HS-5 (cell line): ENCODE results near the gene BRD7.

Source experiments
- DNase-seq: peaks from one replicate; pipeline ENCODE4 v3.0.0-alpha.2; 2012; ENCODE audit warnings: low read depth

Gene BRD7

DNA sequence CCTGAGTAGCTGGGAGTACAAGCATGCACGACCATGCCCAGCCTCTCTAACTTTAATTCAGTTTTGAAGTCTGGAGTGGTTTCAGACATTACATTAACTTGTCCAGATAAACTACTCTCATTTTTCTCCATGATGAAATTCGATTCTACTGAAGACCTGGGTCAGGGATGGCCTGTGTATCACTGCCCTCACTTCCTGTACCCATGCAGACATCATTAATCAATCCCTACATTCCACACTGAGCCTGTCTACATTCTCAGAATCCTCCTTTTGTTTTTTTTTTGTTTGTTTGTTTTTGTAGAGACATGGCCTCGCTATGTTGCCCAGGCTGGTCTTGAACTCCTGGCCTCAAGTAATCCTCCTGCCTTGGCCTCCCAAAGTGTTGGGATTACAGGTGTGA, 79.9 kb downstream of the BRD7 start:
- no peak for DNase-seq

DNA sequence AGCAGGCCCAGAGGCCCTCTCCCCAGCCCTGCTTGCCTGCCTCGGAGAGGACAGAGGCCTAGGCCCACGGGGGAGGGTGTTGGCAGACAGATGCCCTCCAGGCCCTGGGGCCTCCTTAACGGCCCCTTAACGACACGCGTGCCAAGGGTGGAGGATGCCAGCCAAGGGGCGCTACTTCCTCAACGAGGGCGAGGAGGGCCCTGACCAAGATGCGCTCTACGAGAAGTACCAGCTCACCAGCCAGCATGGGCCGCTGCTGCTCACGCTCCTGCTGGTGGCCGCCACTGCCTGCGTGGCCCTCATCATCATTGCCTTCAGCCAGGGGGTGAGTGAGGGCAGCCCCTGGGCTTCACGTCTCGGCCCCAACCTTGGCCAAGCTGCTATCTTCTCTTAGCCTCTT, 80.8 kb downstream of the BRD7 start:
- DNase-seq: no peak

DNA sequence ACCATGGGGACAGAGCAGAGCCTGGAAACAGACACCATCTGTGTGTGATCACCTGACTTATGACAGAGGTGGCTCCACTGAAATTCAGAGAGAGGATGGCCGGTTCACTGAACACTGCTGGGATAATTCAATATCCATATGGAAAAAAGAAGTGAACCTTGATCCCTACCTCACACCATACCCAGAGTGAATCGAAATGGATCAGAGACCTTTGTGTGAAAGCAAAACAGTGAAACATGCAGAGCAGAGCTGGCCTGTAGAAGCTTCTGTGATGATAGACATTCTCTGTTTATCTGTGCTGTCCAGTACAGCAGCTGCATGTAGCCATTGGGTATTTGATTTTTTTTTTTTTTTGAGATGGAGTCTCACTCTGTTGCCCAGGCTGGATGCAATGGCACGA, 82.1 kb downstream of the BRD7 start:
- no peak for DNase-seq

DNA sequence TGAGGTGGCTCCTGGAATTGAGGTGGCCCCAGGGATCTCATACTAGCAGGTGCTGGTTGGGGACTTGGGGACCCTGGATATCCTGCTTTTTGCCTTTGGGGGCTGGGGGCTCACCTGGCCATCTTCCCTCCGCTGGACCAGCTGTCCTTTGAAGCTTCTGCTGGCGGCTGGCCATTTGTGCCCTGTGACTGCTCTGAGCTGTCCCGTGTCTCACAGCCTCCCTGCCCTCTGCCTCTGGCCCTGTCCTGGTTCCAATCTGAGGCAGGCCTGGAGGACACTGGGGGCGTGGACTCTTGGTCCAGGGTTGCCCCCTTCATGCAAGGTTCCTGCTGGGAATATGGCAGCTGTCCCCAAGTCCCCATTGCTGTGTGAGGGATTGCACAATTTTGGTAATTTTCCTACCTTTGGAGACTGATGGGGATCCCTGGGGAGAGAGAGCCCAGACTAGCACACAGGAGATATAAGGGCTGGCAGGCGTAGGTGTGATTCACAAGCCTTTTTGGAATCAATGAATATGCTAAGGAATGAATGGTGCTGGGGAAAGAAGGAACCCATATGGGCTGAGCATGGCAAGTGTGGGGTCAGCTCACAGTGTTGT, 83.3 kb downstream of the BRD7 start:
- no peak for DNase-seq

DNA sequence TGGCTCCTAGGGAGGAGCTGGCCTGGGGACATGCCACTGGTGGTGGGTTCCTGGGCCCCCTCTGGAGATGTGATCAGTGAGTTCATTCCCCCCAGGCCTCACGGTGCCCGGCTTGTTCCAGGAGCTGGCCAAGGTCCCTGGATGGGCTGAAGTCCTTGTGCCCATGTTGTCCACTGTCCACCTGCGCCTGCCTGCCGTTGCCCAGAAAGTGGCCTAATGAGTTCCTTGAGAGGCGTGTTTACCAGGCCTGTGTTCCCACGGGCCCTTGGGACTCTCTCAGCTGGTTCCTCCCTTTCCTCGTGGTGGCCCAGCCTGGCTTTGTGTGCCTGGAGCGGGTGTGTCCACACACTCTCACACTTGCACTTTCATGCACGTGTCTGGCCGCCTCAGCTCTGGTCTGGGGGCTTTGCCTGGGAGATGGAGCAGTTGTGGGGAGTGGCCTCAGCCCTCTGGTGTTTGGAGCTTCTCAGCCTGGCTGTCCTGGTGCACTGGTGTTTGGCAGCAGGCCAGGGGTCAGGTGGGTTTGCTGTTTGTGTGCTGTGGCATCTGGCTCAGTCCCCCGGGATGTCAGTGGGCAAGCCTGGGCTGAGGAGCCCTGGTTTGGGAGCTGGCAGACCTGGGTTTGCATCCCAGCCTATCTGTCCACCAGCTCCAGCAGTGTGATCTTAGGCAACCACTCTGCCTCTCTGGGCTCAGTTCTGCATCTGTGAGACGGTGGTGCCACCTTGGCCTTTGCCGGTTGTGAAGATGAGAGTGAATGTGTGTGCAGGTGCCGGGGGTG, 84.5 kb downstream of the BRD7 start:
- no peak for DNase-seq

DNA sequence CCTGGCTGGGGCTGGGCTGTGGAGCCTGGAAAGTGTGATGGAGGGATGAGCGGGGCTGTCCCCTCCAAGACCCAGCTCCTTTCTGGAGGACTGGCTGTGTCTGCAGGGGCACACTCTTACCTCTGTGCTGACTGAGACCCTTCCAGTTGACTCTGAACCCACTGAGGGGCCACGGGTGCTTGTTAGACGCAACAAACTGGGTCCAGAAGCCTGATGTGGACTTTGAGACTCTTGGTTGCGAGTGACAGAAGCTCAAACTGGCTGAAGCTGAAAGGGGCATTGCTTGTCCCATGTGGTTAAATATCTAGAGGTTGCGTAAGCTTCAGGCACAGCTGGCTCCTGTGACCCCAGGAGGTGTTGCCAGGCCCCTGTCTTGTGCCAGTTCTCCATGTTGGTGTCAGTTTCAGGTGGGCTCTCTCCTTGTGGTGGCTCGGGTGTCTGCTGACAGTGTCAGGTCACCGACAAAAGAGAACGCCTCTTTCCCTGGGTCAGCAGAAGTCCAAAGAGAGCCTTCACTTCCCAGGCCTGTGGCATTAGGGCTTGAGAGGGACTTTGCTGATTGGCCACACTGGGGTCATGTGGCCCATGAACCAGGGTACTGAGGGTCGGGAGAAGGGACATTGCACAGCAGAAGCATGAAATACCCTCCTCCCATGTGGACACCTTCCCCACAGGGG, 85.7 kb downstream of the BRD7 start:
- no peak for DNase-seq

DNA sequence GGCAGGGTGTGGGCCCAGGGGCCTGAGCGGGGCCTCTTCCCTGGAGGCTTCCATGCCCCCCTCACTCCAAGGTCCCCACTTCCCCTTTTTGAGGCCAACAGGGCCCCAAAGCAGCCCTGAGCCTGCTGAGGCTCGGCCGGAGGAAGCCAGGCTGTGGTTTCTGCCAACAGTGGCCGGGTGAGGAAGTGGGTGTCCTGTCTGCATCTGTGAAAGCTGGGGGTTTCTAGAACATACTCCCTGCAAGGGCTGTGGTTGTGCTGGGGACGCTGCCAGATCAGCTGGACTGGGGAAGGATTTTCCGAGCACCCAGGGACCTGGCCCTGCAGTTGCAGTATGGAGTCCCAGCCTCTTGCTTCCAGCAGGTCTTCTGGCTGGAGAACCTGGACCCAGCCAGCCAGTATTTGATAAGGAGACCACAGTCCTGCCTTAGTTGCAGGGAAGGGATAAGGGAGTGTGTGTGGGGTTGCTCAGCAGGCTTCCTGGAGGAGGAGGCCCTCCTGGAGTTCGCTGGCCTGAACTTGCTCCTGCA, 86.7 kb downstream of the BRD7 start:
- no peak for DNase-seq

DNA sequence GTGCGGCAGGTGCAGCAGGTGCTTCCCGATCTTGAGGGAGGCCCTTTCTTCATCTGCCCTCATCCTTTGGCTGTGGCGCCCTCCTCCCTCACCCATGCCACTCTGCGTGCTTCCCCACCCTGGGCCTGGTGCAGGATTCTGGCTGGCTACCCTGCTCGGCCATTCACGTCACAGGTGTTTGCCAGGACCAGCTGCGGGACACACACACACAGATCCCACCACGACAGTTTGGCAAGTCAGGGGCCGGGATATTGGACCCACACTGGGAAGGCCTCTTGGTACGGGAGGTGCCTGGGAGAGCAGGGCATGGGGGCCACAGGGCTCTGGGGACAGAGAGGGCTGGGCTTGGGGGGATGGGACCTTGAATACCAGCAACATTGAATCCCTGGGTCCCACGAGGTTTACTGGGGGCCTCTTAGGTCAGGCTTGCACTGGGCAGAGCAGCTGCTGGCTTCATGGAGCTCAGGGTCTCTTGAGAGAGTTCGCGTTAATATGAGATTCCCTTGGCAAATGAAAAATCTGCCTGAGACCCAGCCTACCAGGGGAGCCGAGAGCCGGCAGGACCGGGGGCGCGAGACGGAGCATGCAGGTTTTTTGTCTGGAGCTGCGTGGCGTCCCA, 87.3 kb downstream of the BRD7 start:
- DNase-seq: no peak

DNA sequence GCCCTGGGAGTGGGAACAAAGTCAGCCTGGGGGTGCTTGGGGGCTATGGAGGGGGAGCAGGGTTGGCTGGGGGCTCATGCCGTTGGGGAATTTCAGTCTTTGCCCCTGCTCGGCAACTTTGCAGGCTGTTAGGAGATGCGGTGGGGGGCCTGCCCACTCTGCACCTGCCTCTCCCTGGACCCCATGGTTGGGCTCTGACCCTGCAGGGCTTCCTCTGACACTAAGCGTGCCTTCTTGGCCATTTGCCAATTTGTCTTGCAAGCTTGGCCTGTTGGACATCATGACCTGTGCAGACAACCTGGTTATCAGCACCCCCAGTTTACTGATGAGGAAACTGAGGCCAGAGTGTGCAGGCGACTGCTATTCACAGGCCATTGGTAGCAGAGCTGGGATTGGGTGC, 87.9 kb downstream of the BRD7 start:
- DNase-seq: no peak

DNA sequence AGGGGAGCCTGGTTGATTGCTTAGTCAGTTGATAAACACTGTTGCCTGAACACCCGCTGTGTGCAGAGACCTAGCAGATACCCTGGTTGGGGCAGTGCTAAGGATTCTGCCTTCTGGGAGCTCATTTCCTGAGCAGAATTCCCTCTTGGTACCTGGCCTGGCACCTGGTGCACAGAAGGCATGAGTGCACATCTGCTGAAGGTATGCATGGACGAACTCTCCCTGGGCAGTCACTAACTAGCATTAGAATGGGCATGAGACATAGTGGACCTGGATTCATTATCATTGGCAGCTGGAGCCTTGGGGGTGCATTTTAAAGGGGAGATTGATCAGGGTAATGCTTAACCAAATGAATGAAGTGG, 89.3 kb downstream of the BRD7 start:
- no peak for DNase-seq

DNA sequence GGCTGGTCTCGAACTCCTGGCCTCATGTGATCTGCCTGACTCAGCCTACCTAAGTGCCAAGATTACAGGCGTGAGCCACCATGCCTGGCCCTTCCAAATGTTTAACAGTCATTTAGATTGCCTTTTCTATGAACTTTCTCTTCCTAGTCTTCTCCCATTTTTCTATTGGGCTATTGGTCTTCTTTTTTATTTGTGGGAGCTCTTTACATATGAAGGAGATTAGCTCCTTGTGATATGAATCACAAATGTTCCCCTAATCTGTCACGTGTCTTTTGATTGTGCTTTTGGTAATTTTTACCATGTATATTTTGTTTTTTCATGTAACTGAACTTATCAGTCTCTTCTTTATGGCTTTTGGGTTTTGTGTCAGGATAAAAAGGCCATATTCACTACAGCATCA, 90.5 kb downstream of the BRD7 start:
- DNase-seq: no peak

DNA sequence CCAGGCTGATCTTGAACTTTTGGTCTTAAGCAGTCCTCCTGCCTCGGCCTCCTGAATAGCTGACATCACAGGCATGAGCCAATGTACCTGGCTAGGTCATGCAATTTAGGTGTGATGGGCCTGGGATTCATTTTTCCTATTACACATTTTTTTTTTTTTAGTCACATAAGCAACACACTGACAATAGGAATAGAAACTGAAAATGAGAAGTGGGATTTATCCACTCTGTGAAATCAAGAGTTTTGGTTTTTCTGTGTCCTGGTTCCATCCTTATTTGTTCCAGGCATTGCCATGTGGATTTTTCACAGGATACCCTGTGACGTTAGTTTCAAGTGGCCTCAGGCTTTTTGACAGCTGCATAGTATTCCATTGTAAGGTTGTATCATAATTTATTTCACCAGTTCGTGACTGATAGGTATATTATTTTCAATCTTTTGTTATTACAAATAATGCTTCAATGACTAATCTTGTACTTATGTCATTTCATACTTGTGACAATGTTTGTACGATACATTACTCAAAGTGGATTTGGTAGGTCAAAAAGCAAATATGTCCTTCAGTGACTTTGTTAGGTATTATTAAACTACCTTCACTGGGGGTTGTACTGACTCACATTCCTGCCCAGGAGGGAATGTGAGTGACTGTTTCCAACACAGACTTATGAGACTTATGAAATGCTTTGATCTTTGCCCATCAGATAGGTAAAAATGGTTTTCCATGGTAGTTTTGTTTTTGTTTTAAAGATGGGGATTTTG, 91.8 kb downstream of the BRD7 start:
- no peak for DNase-seq

DNA sequence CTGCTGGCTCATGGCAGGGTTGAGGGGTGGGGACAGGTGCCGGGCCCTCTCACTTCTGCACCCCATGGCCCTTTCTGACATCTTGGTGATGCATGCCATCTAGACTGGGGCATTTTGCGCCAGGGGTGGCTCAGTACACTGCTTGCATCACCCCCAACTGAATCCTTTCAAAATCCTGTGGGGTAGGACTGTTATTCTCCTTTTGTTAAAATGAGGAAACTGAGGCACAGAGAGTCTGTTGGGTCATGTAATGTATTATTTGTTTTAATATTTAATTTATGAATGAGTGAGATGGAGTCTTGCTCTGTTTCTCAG, 92.5 kb downstream of the BRD7 start:
- no peak for DNase-seq

DNA sequence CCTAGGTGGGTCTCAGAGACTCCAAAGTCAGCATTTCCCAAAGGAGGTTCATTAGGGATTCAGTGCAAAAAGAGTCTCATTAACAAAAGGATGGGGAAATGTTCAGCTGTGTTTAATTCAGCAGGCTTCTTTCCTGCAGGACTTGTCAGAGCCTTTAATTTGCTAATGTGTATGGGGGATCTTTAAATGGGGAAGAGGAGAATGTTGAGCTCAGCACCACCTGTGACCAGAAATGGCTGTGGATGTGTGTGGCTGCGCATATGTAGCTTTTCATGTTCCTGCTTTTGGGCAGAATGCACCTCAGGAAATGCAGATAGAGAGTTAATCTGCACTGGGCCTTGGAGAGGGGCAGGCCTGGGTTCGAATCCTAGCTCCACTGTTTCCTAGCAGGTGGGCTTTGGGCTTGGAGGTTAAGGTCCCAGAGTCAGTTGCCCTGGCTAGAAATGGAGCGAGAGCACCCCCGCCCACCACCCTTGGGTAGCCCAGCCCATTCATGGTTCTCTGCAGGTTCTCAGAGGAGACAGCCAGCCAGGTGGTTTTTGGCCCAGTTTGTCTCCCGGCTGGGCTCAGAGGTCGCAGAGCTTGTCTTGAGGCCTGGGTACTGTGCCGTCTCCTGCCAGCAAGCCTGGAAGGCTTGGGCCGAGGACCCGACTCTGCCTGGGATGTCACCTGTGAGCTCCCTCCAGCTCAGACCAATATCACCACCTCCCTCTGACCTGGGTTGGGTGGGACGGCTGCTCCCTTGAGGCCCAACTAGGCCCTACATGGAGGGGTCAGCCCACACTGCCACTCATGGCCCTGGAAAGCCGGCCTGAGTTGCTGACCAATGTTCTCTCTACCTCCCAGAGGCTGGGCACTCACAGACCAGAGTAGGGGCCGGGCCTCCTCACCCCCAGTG, 93.1 kb downstream of the BRD7 start:
- DNase-seq: no peak

DNA sequence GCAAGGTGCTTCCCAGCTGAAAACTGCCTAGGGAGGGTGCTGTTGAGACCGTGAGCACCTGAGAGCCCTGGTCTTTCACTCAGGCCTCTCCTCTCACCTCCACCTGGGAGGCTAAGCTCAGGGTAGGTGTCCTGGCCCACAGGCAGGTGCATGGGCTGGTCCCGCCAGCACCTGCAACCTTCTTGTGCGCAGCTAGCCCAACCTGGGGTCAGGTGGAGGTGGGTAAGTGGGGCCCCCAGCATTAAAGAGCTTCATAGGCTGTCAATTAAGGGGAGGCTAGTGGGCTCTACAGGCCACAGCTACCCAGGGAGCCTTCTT, 93.7 kb downstream of the BRD7 start:
- DNase-seq: no peak

DNA sequence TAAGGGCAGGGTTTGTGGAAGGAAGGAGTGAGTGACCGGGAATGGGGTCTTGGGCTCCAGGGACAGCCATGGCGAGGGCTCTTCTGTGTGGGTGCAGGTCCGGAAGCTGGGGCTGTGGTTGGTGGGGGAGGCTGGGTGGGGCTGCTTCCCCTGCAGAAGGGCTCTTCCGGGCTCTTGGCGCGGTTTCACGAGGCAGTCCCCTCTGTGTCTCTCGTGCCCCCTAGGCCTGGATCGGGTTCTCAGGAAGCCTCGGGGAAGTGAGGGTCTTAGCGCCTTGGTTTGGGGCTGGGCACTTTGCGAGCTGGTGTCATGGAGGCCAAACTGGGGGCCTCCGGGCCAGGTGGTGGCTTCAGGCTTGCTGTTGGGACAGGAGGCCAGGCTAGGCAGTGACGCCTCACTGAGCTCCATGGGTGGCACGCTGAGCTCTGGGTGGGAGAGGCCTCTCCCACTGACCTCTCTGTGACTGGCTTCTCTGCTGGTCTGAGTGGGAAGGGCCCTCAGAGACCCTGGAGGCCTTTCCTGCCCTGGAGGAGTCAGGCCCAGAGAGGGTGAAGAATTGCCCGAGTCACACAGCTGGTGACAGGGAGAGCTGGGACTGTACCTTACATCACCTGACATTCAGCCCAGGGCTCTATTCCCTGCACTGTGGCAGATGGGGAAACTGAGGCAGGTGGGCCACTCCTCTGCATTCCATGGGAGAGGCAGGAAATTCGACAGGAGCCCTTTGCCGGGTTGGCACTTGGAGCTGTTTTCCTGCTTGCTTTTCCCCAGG, 94.3 kb downstream of the BRD7 start:
- DNase-seq: no peak

DNA sequence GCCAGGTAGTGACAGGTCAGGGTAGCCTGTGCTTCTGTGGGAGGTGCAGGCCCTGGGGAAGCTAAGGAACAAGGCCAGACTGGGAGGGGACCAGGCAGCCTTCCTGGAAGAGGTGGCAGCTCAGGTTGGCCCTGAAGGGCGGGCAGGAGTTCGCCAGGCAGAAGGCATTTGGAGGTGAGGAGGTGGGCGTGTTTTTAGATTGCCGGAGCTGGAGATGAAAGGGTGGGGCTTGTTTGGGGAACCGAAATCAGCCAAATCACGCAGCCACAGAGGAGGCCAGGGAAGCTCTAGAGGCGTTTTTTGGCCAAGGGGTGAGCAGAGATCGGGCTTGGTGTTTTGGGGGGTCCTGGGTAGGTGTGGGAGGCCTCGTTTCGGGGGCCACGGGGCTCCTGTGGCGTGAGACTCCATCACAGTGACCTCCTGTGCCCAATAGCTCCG, 94.9 kb downstream of the BRD7 start:
- no peak for DNase-seq

DNA sequence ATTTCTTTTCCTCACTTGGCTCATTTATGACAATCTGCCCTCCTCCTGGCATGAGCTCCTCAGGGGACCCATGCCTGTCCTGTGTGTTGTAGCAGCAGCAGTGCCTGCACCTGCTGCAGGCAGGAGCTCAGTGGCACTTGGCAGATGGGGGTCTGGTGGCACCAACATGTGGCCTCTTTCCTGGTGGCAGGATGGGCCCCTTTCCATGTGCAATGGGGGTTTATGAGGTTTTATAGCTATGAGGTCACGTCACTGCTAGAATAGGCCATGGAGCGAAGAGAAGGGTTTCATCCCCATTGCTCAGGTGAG, 95.5 kb downstream of the BRD7 start:
- DNase-seq: no peak

DNA sequence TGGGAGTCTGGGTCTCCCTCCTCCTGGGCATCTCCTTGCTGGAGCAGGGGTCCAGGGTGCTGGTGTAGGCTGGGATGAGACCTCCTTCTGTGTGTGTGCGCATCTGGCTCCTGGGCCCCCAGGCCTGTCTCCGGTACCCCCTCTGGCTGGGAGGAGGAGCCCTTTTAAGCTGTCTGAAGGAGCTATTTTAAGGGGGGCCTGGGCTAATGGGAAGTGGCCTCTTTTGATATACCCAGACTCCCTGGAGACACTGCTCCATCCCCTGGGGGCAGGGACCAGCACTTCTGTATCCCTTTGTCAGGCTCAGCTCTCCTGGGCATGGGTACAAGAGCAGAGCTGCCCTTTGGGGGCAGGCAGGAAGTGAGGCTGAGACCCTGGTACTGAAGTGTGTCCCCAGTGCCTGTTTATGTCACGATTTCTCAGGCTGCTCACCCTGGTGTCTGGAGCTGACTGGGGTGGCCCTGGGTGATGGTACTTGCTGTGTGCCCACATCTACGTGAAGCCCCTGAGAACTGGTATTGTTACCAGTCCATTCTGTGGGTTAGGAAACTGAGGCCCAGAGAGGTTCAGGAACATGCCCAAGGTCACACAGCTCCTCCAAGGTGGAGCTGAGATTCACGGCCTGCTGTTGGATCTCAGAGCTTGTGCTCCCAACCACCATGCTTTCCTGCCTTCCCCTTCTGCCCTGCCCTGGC, 96.0 kb downstream of the BRD7 start:
- DNase-seq: no peak

DNA sequence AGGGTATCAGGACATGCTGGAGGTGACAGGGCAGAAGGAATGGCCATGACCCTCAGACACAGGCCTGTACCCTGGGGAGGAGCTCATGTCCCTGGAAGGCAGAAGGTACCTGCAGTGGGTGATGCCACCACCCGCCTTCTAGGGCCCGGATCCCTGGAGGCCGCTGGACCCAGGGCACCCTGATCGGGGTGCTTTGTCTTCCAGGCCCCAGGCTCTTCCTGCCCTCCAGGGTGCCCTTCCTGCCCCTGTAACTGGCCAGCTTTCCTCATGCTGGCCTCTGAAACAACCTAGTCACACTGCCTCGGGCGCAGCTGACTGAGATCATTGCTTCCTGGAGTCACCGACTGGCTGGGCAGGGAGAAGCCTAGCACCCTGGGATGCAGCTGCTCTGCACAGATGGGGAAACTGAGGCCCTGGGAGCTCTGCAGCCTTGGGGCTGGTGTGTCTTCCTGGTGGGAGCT, 96.6 kb downstream of the BRD7 start:
- DNase-seq: no peak
